ENCODE data around the gene RASGRP2.

GRCh38 chr11:64690235-64690634 is 53.7 kb downstream of the RASGRP2 start:
- TF ChIP-seq CTCF (IDR thresholded peaks at IDR 0.05) = no peak
- TF ChIP-seq POLR2A (IDR thresholded peaks at IDR 0.05) = no peak
